SK-N-DZ (cell line): ENCODE data around the gene ALG1. TPM values are rescaled to one million over a fixed set of nuclear protein-coding genes. Genes with fewer than 3 reads are reported as not detected.

Experiments
- DNase-seq: peaks from one replicate; pipeline ENCODE4 v3.0.0-alpha.2; 2015; ENCODE audit warnings: low spot score
- polyA plus RNA-seq, 2 experiments: library from polyadenylated mRNA; depleted of rRNA; stranded (reverse); fragments of >200 nt; gene quantifications; 2 replicates each; pipeline ENCODE4 v1.2.3, GENCODE V29; 2014

Gene ALG1, protein sequence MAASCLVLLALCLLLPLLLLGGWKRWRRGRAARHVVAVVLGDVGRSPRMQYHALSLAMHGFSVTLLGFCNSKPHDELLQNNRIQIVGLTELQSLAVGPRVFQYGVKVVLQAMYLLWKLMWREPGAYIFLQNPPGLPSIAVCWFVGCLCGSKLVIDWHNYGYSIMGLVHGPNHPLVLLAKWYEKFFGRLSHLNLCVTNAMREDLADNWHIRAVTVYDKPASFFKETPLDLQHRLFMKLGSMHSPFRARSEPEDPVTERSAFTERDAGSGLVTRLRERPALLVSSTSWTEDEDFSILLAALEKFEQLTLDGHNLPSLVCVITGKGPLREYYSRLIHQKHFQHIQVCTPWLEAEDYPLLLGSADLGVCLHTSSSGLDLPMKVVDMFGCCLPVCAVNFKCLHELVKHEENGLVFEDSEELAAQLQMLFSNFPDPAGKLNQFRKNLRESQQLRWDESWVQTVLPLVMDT
- polyA plus RNA-seq (2014; cell fraction: cytosol; rRNA removed): 55.1 and 65.5 TPM in 2 replicates
- polyA plus RNA-seq (2014; cell fraction: nucleus; rRNA removed): 23.6 and 42.5 TPM in 2 replicates

DNA sequence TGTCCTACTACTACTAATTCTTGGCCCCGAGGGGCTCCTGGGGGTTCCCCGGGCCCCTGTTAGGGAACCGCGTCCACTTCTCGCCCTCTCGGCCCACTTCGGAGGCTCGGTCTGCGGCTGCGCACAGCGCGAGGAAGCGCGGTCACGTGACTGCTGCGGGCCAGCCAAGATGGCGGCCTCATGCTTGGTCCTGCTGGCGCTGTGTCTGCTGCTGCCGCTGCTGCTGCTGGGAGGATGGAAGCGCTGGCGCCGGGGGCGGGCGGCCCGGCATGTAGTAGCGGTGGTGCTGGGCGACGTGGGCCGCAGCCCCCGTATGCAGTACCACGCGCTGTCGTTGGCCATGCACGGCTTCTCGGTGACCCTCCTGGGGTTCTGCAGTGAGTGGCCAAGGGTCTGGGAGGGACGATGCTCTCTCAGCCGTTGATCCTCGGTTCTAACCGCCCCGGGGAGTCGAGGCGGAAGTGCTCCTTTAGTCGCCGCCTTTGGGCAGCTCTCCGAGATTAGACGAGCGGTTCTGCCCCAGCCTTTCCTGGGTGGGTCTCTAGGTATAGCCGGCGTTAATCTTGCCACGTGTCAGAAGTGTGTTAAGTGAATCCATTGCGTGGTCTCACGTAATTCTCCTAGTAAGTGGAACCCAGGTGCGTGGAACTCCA lies at the start of gene ALG1:
TSS of gene ALG1 (plus strand) at position 163 of the 653 bp plus-strand sequence. CDS start at position 170, 7 bp downstream.
- DNase-seq: peak; percentile 87

DNA sequence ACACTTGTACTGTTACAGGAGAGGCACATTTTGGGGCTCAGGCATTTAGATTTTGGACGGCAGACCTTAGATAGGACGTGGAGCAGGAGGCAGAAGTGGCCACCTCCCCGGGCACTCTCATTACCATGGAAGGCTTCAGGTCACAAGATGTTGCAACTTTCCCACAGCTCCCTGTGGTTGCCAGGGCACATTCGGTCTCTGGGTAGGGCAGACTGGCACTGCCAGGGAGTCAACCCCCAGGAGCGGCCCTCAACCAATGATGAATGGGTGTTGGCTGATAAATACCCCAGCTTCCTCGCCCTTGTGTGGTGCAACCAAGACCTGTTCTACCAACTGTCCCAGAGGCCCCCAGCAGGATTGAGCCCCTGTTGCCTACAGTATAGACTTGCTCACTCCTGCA lies 49.1 kb upstream of the ALG1 start:
- DNase-seq: no peak

DNA sequence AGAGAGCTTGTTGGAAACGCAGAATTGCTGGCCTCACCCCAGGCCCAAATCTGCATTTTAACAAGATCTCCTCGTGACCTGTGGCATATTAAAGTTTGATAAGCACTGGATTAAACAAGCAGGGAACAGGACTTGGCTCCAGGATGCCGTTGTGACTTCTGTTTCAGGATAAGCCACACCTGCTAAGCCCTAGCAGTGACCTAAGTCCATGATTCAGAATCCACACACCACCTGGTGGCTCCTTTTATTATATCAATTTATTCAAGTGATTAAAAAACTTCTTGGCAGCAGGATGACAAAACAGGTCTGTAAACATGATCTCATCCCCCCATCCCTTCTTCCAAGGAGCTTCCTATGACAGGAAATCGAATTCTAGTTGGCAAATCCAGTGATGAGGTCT lies 47.0 kb upstream of the ALG1 start:
- no peak for DNase-seq

DNA sequence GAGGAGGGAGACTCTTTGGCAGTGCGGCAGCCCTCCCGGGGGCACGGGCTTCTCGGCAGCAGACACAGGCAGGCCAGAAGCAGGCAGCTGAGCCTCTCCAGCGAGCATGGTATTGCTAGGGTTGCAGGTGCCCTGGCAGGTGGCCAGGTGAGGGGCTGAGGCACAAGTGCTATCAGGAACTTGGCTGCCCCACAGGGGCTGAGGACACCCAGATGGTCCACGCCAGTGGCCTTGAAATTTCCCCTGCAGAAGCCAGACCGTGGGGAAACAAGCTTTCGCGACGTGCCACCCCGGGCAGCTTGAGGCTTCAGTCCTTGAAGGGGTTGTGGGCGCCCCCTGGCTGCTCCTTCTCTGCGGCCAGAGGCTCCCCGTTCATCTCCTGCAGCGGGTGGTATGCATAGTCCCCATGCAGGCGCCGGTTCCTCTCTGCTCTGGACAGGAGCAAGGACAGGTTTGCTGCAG lies 46.4 kb upstream of the ALG1 start:
- DNase-seq: no peak

GRCh38 chr16:5026664-5027063 lies 45.0 kb upstream of the ALG1 start:
- no peak for DNase-seq

GRCh38 chr16:5027086-5027485 lies 44.6 kb upstream of the ALG1 start:
- no peak for DNase-seq

GRCh38 chr16:5027575-5028235 lies 43.9 kb upstream of the ALG1 start:
- no peak for DNase-seq

- DNase-seq: no peak
These were observed 42.6 kb upstream of the ALG1 start for GRCh38 chr16:5028950-5029475.

DNA sequence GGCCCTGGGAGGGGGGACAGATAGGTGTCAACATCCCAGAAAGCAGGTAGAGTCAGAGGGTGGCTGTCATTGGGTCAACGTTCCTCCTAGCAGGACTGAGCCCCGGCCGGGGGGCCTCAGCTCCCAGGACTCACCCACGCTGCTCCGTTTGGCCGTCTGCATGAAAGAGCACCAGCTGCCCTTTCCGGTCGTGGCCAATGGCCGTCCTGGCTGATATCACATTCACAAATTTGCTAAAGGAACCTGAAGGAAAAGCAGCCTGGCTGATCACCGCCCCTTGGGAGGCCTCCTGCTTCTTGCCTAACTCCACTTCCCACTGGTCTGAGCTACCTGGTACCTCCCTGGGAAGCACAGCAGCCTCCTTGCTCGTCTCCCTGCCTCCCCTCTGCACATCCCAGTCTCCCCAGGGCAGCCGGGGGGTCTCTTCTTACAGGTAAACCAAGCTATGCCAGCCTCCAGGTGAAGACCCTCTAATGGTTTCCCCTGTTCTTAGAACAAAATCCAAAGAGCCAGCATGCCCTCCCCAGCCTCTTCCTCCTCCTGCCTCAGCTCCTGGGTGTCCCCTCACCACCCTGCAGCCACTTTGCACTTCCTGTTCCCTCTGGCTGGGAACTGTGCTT lies 41.3 kb upstream of the ALG1 start:
- DNase-seq: no peak

DNA sequence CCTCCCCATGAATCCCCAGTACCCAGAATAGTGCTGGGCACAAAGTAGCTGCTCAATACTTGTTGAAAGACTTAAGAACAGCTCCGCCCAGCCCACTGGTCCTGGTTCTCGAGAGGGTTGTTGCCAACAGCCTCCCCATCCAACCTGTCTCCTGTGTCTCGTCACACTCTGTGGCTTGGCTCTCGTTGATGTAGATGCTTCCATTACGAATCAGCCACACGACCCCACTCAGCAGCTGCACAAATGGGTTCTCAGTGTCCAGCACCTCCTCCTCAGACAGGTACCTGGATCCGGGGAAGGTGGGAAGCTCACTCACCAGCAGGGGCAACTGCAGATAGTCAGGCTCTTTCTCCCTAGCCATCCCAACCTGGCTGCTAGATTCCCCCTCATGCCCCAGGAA lies 40.0 kb upstream of the ALG1 start:
- DNase-seq: no peak

- no peak for DNase-seq
These were observed 38.9 kb upstream of the ALG1 start for GRCh38 chr16:5032748-5033167.

GRCh38 chr16:5033256-5034166 lies 38.1 kb upstream of the ALG1 start, which contains the start of gene NAGPA:
Gene NAGPA (minus strand): TSS chr16:5033935. CDS start chr16:5033914, 21 bp downstream.
- DNase-seq: peak; percentile 81

GRCh38 chr16:5034167-5034523 lies 37.5 kb upstream of the ALG1 start:
- no peak for DNase-seq

DNA sequence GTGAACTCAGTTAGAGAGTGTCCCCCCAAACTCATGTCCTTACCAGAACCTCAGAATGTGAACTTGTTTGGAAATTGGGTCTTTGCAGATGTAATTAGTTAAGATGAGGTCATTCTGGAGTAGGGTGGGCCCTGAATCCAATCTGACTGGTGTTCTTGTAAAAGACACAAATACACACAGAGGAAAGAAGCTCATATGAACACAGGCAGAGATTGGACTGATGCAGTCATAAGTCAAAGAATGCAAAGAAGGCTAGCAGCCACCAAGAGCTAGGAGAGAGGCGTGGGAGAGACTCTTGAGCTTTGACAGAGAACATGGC lies 35.8 kb upstream of the ALG1 start:
- DNase-seq: no peak

GRCh38 chr16:5036228-5037156 lies 35.2 kb upstream of the ALG1 start:
- no peak for DNase-seq

DNA sequence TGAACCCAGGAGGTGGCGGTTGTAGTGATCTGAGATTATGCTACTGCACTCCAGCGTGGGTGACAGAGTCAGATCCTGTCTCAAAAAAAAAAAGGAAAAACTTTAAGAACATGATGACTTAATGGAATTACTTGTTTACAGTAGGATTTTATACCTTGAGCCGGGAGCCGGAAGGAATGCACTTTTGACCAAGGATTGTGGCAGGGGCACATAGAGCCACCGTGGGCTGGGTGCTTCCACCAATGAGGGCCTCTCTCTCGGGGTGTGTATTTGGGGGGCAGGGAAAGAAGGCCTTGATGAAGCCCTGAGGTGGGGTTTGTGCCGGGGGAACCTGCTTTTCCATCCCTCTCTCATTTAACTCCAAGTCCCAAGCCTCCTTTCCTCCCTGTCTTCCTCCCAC lies 31.2 kb upstream of the ALG1 start:
- no peak for DNase-seq

DNA sequence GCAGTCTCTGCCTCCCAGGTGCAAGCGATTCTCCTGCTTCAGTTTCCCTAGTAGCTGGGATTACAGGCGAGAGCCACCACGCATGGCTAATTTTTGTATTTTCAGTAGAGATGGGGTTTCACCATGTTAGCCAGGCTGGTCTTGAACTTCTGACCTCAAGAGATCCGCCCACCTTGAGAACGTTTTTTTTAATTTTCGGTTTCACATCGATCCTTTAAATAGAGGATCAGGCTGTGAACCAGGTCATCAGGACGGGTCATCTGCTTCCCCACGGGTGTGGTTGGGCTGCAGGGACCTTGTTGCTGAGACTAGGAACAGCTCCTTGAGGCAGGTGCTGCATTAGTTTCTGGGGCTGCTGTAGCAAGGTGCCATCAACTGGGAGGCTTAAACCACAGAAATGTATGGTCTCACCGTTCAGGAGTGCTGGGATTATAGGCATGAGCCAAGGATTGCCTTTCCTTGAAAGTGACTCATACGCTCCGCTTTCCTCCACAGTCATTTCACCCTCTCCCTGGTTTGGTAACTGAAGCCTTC lies 30.0 kb upstream of the ALG1 start:
- DNase-seq: no peak

DNA sequence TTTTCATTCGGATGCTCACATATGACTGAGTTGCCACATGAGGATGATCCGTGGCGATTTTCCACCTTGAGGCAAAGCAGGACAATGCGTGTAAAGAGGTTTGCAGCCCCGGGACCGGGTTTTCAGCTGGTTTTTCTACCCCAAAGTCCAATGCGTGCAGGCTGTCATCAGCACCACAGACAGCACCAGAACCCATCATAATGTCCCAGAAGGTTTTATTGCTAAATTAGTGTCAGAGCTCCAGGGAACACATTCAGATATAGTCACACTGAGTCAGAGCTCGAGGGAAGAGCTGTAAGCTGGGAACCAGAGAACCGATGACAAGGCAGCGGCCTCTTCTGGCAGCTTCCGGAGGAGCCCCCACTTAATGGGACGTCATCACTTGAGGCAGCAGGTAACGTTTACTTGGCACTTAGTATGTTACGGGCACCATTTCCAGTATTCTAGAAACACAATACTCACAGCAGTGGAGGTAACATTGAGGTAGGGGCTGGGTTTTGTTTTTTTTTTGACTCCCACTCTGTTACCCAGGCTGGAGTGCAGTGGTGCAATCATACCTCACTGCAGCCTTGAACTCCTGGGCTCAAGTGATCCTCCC lies 29.0 kb upstream of the ALG1 start:
- no peak for DNase-seq
